HepG2 (cell line): ENCODE results near the gene LRRN4CL. TPM values are rescaled to one million over a fixed set of nuclear protein-coding genes. Genes with fewer than 3 reads are reported as not detected.
A peak's percentile ranks its signal among the peaks of the same experiment; 100 is the strongest.

Experiments
- CC2D1A ChIP-seq: sonication (generic); formaldehyde crosslinking; IDR thresholded peaks from 2 replicates; pipeline ENCODE4 v1.8.1; 2023; ENCODE audit warnings: mild to moderate bottlenecking, missing genetic modification reagents
- MIER2 ChIP-seq: IDR thresholded peaks from 2 replicates; pipeline ENCODE4 v1.6.1; 2016; ENCODE audit warnings: missing biosample characterization, missing genetic modification reagents
- PBX2 ChIP-seq: IDR thresholded peaks from 2 replicates; pipeline ENCODE4 v1.6.1; 2016; ENCODE audit warnings: control low read depth
- SALL1 ChIP-seq: sonication (generic); formaldehyde crosslinking; IDR thresholded peaks from 2 replicates; pipeline ENCODE4 v1.8.0; 2022; ENCODE audit warnings: mild to moderate bottlenecking, missing genetic modification reagents
- TGIF2 ChIP-seq: IDR thresholded peaks from 2 replicates; pipeline ENCODE4 v1.6.1; 2016; ENCODE audit warnings: control low read depth, missing compliant biosample characterization
- TOPORS ChIP-seq: sonication (generic); formaldehyde crosslinking; IDR thresholded peaks from 2 replicates; pipeline ENCODE4 v1.8.0; 2023; ENCODE audit warnings: mild to moderate bottlenecking, missing genetic modification reagents
- TSC22D2 ChIP-seq: sonication (generic); formaldehyde crosslinking; IDR thresholded peaks from 2 replicates; pipeline ENCODE4 v1.5.1; 2020; ENCODE audit warnings: missing genetic modification reagents, mild to moderate bottlenecking, borderline replicate concordance
- ZBTB3 ChIP-seq: sonication (generic); formaldehyde crosslinking; IDR thresholded peaks from 2 replicates; pipeline ENCODE4 v1.4.0; 2020; ENCODE audit warnings: low read depth, mild to moderate bottlenecking, moderate library complexity, missing genetic modification reagents, borderline replicate concordance
- ZBTB37 ChIP-seq: sonication (generic); formaldehyde crosslinking; IDR thresholded peaks from 2 replicates; pipeline ENCODE4 v1.4.0; 2020; ENCODE audit warnings: mild to moderate bottlenecking, missing genetic modification reagents
- ZMYM3 ChIP-seq: sonication (generic); formaldehyde crosslinking; IDR thresholded peaks from 2 replicates; pipeline ENCODE4 v1.5.1; 2020; ENCODE audit warnings: mild to moderate bottlenecking, missing genetic modification reagents
- ZNF20 ChIP-seq: sonication (generic); formaldehyde crosslinking; IDR thresholded peaks from 2 replicates; pipeline ENCODE4 v1.4.0; 2020; ENCODE audit warnings: mild to moderate bottlenecking, moderate library complexity, missing genetic modification reagents
- ZNF329 ChIP-seq: sonication (generic); formaldehyde crosslinking; IDR thresholded peaks from 2 replicates; pipeline ENCODE4 v1.9.0; 2021; ENCODE audit warnings: low read depth, mild to moderate bottlenecking, missing genetic modification reagents
- ZNF580 ChIP-seq: IDR thresholded peaks from 2 replicates; pipeline ENCODE4 v1.6.1; 2016; ENCODE audit warnings: low read depth, borderline replicate concordance
- ZNF615 ChIP-seq: sonication (generic); formaldehyde crosslinking; IDR thresholded peaks from 2 replicates; pipeline ENCODE4 v1.5.0; 2020; ENCODE audit warnings: mild to moderate bottlenecking, missing genetic modification reagents, borderline replicate concordance
- ZNF891 ChIP-seq: sonication (generic); formaldehyde crosslinking; IDR thresholded peaks from 2 replicates; pipeline ENCODE4 v1.5.0; 2020; ENCODE audit warnings: mild to moderate bottlenecking, missing genetic modification reagents
- polyA plus RNA-seq, 8 experiments: library from polyadenylated mRNA; depleted of rRNA in 3 of 8; stranded (reverse) in 7 of 8; unstranded in 1 of 8; fragments of >200 nt; fragmentation: Illumina TruSeq in 4 of 8; extraction: Trizol in 4 of 8; gene quantifications; 2 replicates each; pipeline versions ENCODE4 v1.2.1 to v1.2.3, GENCODE V29; 2011 to 2016; ENCODE audit warnings: low read depth in 4 of 8, missing spikeins in 1 of 8, mixed read lengths in 1 of 8; ENCODE audit not compliant: insufficient read depth in 1 of 8
- total RNA-seq, 5 experiments: library from RNA; depleted of rRNA; stranded (reverse); fragments of >200 nt; fragmentation: Illumina TruSeq; extraction: Trizol; gene quantifications; 2 replicates each; pipeline ENCODE4 v1.2.3, GENCODE V29; 2016; ENCODE audit warnings: low read depth in 1 of 5
- TF ChIP-seq, protein P1 (sequence below): sonication (generic); formaldehyde crosslinking; IDR thresholded peaks from 2 replicates; pipeline ENCODE4 v1.4.0; 2020; ENCODE audit warnings: mild to moderate bottlenecking, missing genetic modification reagents
- TF ChIP-seq, protein P2 (sequence below): sonication (generic); formaldehyde crosslinking; IDR thresholded peaks from 2 replicates; pipeline ENCODE4 v1.8.1; 2023; ENCODE audit warnings: mild to moderate bottlenecking, missing genetic modification reagents
- TF ChIP-seq, protein P3 (sequence below), 2 experiments: fragments of 450-650 bp in 1 of 2; sonication (generic) in 1 of 2; formaldehyde crosslinking; IDR thresholded peaks; 2 replicates each; pipeline versions ENCODE4 v1.5.0 to v1.8.0; 2020 to 2022; ENCODE audit warnings: mild to moderate bottlenecking in 1 of 2, missing genetic modification reagents in 1 of 2

LRRN4CL gene
- total and polyA plus RNA-seq, 2 of the 13 experiments (the other 11 are each of a cell fraction or from before 2014, with no cell fraction given) = 0.11 TPM; not detected in 1

- no peak; the same call in 1 of the 2 replicates for TF ChIP-seq ZNF580 (CRISPR knock-in tag)
- no peak for TF ChIP-seq TOPORS (CRISPR knock-in tag)
- TF ChIP-seq ZNF329 = 0 out of 2 replicates have a peak, but pooled peaks have one; percentile 24
- no peak for TF ChIP-seq PBX2 (CRISPR knock-in tag)
- TF ChIP-seq ZNF615 (CRISPR knock-in tag) = no peak
- TF ChIP-seq ZMYM3 (CRISPR knock-in tag) = no peak
- no peak for TF ChIP-seq CC2D1A (CRISPR knock-in tag)
- no peak for TF ChIP-seq ZNF20 (CRISPR knock-in tag)
- TF ChIP-seq, protein P1, sequence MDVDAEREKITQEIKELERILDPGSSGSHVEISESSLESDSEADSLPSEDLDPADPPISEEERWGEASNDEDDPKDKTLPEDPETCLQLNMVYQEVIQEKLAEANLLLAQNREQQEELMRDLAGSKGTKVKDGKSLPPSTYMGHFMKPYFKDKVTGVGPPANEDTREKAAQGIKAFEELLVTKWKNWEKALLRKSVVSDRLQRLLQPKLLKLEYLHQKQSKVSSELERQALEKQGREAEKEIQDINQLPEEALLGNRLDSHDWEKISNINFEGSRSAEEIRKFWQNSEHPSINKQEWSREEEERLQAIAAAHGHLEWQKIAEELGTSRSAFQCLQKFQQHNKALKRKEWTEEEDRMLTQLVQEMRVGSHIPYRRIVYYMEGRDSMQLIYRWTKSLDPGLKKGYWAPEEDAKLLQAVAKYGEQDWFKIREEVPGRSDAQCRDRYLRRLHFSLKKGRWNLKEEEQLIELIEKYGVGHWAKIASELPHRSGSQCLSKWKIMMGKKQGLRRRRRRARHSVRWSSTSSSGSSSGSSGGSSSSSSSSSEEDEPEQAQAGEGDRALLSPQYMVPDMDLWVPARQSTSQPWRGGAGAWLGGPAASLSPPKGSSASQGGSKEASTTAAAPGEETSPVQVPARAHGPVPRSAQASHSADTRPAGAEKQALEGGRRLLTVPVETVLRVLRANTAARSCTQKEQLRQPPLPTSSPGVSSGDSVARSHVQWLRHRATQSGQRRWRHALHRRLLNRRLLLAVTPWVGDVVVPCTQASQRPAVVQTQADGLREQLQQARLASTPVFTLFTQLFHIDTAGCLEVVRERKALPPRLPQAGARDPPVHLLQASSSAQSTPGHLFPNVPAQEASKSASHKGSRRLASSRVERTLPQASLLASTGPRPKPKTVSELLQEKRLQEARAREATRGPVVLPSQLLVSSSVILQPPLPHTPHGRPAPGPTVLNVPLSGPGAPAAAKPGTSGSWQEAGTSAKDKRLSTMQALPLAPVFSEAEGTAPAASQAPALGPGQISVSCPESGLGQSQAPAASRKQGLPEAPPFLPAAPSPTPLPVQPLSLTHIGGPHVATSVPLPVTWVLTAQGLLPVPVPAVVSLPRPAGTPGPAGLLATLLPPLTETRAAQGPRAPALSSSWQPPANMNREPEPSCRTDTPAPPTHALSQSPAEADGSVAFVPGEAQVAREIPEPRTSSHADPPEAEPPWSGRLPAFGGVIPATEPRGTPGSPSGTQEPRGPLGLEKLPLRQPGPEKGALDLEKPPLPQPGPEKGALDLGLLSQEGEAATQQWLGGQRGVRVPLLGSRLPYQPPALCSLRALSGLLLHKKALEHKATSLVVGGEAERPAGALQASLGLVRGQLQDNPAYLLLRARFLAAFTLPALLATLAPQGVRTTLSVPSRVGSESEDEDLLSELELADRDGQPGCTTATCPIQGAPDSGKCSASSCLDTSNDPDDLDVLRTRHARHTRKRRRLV (CRISPR knock-in tag) = peak; percentile 23; the same call in 1 of the 2 replicates
- TF ChIP-seq, protein P2, sequence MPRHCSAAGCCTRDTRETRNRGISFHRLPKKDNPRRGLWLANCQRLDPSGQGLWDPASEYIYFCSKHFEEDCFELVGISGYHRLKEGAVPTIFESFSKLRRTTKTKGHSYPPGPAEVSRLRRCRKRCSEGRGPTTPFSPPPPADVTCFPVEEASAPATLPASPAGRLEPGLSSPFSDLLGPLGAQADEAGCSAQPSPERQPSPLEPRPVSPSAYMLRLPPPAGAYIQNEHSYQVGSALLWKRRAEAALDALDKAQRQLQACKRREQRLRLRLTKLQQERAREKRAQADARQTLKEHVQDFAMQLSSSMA (CRISPR knock-in tag) = 0 out of 2 replicates have a peak, but pooled peaks have one; percentile 48
- TF ChIP-seq ZNF891 (CRISPR knock-in tag) = peak; percentile 83
- TF ChIP-seq ZBTB3 (CRISPR knock-in tag) = no peak
- TF ChIP-seq TGIF2 (CRISPR knock-in tag) = peak; percentile 74
- no peak for TF ChIP-seq MIER2 (CRISPR knock-in tag)
- TF ChIP-seq, protein P3, sequence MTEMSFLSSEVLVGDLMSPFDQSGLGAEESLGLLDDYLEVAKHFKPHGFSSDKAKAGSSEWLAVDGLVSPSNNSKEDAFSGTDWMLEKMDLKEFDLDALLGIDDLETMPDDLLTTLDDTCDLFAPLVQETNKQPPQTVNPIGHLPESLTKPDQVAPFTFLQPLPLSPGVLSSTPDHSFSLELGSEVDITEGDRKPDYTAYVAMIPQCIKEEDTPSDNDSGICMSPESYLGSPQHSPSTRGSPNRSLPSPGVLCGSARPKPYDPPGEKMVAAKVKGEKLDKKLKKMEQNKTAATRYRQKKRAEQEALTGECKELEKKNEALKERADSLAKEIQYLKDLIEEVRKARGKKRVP (CRISPR knock-in tag; IDR thresholded peaks at IDR 0.05) = peak in 1 of 2 experiments; percentile 45; a peak in 1 of 4 replicates
- TF ChIP-seq SALL1 = peak; percentile 15
- TF ChIP-seq TSC22D2 (CRISPR knock-in tag) = no peak
- no peak for TF ChIP-seq ZBTB37 (CRISPR knock-in tag)
Observed at GRCh38 chr11:62645946-62646824, 43.1 kb downstream of the LRRN4CL start, which contains the start of gene GANAB (continued).
